Psoas muscle (tissue), 8 donors: ENCODE data around the gene ACOXL. TPM values are rescaled to one million over a fixed set of nuclear protein-coding genes. Genes with fewer than 3 reads are reported as not detected.

Source experiments
- ATAC-seq, 4 donors: fragments of 200-7000 bp; cut with Tn5 transposase; one replicate each; pipeline ENCODE4 v1.9.1; 2020; ENCODE audit warnings: moderate library complexity in 3 of 4, mild to moderate bottlenecking in 2 of 4
- DNase-seq, 2 donors: peaks; one replicate each; pipeline ENCODE4 v3.0.0-alpha.2; 2020
- H3K27ac ChIP-seq: fragments of 200-600 bp; one replicate; pipeline ENCODE4 v1.8.0; 2022
- H3K27me3 ChIP-seq, 3 donors: fragments of 200-600 bp in 1 of 3; one replicate each; pipeline versions ENCODE4 v1.6.1 to v1.8.0; 2013 to 2022; ENCODE audit warnings: low read length in 2 of 3, mild to moderate bottlenecking in 2 of 3, moderate library complexity in 1 of 3; ENCODE audit not compliant: insufficient read depth in 3 of 3
- H3K36me3 ChIP-seq, 2 donors: fragments of 200-600 bp in 1 of 2; one replicate each; pipeline versions ENCODE4 v1.6.1 to v1.8.0; 2013 to 2022; ENCODE audit warnings: low read depth in 1 of 2, mild to moderate bottlenecking in 1 of 2, moderate library complexity in 1 of 2; ENCODE audit not compliant: insufficient read depth in 1 of 2
- H3K4me1 ChIP-seq: fragments of 200-600 bp; one replicate; pipeline ENCODE4 v1.8.0; 2022
- H3K4me3 ChIP-seq: fragments of 200-600 bp; one replicate; pipeline ENCODE4 v1.8.0; 2022; ENCODE audit warnings: mild to moderate bottlenecking
- H3K9me3 ChIP-seq: fragments of 200-600 bp; one replicate; pipeline ENCODE4 v1.8.0; 2022
- WGBS, 3 donors: extraction: QIAGEN DNeasy Blood & Tissue Kit; methylation state at CpG; one replicate each; pipeline versions ENCODE4 v1.1.6 to v1.1.7; 2013; 5-methylcytosine and 5-hydroxymethylcytosine counted together
- intact Hi-C, 2 donors: fragments of 100-400 bp; cut with DNase I; formaldehyde crosslinking; loops; one replicate each; pipeline versions ENCODE4 v1.11.0 to v1.14.2; 2022
- polyA plus RNA-seq, 3 donors: library from polyadenylated mRNA; stranded (reverse); fragments of 200-250 nt; gene quantifications; one replicate each; pipeline ENCODE4 v1.2.3, GENCODE V29; 2013
- total RNA-seq, 4 donors: library from RNA; stranded (reverse); fragmentation: NEBNext Ultra II Directional in 2 of 4; extraction: Animal tissue kit (Norgen Biotek cat#: 25700) in 2 of 4; gene quantifications; one replicate each; pipeline versions ENCODE4 v1.2.1 to v1.2.4, GENCODE V29; 2021 to 2023
- TF ChIP-seq, protein P1 (sequence below): fragments of 200-600 bp; IDR thresholded peaks from one replicate; pipeline ENCODE4 v1.8.0; 2022; ENCODE audit warnings: antibody characterized with exemption
- donor health status: healthy with polysubstance abuse.
- donor health status: DM: no; HTN: no; CAD: no; lungs with moderate emphysema.
- donor health status: Bipolar disorder and iron deficiency.
- donor health status: healthy.
- donor health status: DM: yes; HTN: yes; CAD: no.
- donor health status: DM: no; HTN: no; CAD: no.
- donor health status: DM: no; HTN: no; CAD: no.
- donor health status: DM: yes; HTN: yes; CAD: no.

The ACOXL gene
- total and polyA plus RNA-seq, 7 donors: 0.01 TPM; not detected in 6

DNA sequence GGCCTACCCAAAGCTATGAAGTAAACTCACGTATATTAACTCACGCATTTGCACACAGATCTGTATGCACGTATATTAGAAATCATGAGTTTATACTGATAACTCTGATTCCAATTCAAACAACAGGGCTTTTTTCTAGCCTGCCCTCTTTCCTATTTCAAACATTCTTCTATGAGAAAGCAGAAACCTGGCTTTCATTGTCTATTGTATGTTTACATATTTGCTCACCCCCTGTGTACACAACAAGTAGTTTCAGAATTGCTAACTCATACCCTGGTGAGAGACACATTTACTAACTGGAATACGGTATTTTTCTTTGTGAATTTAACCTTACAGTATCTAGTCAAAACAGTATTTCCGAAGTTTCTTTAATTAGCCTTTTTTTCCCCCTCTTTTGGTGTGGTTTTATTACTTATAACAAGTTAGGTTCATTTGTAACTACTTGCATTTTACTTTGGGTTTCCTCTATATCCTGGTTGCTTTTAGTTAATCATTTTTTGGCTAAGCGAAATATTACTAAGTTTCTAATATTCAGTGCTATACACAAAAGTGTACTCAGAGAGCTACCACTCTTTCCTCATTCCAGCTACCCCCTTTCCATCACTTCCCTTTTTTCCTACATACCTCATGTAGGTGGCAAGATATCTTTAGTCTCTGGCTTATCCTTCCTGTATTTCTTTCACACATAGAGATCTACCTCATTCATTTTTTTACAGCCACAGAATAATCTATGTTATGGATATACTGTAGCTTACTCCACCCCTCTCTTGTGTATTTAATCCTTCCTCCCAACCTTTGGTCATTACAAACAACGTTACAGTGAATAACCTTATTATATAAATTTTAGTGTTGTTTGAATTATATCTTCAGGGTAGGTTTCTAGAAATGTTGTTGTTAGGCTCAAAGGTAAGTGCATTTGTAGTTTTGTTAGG lies 275.6 kb downstream of the ACOXL start:
- DNase-seq (no peak), ATAC-seq (no peak)
- no peaks in the 10 kb centered on the region for H3K27me3 ChIP-seq
- H3K36me3 ChIP-seq: no peaks in the 10 kb centered on the region
- H3K27ac ChIP-seq: no peak overlapping the region
- no peaks in the 10 kb centered on the region for H3K4me1 ChIP-seq
- WGBS, 3 donors: 80 to 93% (median 92%) methylated on average over 7 of the region's 7 CpGs
- TF ChIP-seq, protein P1, sequence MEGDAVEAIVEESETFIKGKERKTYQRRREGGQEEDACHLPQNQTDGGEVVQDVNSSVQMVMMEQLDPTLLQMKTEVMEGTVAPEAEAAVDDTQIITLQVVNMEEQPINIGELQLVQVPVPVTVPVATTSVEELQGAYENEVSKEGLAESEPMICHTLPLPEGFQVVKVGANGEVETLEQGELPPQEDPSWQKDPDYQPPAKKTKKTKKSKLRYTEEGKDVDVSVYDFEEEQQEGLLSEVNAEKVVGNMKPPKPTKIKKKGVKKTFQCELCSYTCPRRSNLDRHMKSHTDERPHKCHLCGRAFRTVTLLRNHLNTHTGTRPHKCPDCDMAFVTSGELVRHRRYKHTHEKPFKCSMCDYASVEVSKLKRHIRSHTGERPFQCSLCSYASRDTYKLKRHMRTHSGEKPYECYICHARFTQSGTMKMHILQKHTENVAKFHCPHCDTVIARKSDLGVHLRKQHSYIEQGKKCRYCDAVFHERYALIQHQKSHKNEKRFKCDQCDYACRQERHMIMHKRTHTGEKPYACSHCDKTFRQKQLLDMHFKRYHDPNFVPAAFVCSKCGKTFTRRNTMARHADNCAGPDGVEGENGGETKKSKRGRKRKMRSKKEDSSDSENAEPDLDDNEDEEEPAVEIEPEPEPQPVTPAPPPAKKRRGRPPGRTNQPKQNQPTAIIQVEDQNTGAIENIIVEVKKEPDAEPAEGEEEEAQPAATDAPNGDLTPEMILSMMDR: no peak
- no peak overlapping the region for H3K4me3 ChIP-seq
- no peaks in the 10 kb centered on the region for H3K9me3 ChIP-seq
- intact Hi-C loops: no loop called here

DNA sequence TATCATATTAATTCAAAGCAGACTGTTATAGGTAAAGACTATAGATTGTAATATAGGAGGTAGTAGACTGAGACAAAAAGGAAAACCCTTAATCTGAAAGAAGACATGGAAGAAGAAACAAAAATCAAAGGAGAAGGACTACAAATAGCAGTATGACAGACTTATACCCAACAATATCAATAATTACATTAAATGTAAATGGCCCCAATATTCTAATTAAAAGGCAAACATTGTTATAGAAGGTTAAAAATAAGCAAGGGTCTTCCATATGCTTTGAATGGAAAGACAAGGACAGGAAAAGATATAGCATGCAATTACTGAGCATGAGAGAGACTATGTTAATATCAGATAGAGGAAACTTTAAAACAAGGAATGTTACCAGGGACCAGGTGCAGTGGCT lies 278.8 kb downstream of the ACOXL start:
- Histone ChIP-seq H3K4me1 (no peaks in the 10 kb centered on the region), H3K36me3 (no peaks in the 10 kb centered on the region), H3K27me3 (no peaks in the 10 kb centered on the region), H3K27ac (no peak overlapping the region), H3K9me3 (peaks cover 10% of the 10 kb centered on the region), H3K4me3 (no peak overlapping the region)
- DNase-seq: no peak
- TF ChIP-seq, protein P1: no peak
- no peak for ATAC-seq
- intact Hi-C loops: no loop called here

DNA sequence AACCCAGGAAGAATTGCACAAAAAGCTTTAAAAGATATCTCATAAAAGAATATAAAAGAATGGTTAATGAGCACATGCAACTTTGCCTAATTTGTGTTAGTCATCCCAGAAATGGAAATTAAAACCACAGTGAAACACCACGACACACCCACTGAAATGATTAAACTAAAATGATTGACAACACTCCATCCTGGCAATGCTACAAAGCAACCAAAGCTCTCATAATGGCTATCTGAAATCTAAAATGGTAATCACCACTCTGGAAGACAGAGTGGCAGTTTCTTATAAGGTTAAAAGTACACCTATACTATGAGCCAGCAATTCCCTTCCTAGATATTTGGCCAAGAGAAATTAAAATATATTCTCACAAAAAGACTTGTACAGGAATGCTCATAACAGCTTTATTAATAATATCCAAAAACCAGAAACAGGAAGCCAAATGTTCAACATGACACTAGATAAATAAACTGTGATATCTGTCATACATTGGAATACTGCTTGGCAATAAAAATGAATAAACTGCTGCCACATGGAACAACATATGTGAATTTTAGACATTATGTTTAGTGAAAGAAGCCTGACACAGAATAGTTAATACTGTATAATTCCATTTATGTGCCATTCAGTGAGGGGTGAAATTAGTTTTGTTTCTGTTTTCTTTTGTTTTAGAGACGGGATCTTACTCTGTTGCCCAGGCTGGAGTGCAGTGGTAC lies 283.1 kb downstream of the ACOXL start:
- TF ChIP-seq, protein P1: no peak
- no peak overlapping the region for H3K4me3 ChIP-seq
- intact Hi-C loops: no loop called here
- WGBS, 3 donors: 76 to 78% (median 77%) methylated on average over 2 of the region's 2 CpGs
- peaks cover 10% of the 10 kb centered on the region for H3K9me3 ChIP-seq
- no peaks in the 10 kb centered on the region for H3K27me3 ChIP-seq
- H3K36me3 ChIP-seq: no peaks in the 10 kb centered on the region
- no peak overlapping the region for H3K27ac ChIP-seq
- H3K4me1 ChIP-seq: no peaks in the 10 kb centered on the region
- no peak for ATAC-seq
- DNase-seq: no peak

DNA sequence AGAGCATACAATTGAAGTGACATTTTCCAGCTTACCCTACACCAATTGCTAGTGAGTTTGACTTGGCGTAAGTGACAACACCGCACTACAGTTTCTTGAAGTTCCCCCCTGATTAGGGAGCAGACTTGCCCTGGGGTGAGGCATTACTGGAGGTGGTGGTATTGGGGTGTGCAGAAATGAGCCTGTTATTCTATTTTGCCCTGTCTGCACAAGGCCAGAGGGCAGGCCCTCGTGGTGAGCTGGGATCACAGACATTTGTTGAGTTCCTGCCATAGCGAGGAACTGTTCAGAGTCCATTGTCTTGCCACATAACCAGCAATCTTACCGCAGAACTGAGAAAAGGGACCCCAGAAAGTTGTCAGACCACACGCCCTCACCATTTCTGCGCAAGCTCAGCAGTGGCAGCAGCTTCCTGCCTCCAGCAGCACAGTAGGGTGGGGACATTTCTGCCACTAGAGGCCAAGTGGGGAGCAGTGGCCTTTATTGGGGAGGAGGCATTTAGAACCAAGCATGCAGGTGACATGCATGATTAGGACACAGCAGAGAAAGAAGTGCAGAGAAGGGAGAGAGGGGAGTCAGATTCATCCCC lies 284.8 kb downstream of the ACOXL start:
- no peak overlapping the region for H3K27ac ChIP-seq
- H3K4me3 ChIP-seq: no peak overlapping the region
- no peaks in the 10 kb centered on the region for H3K27me3 ChIP-seq
- 89 to 91% (median 91%) methylated on average over 7 of the region's 7 CpGs for WGBS, 3 donors
- intact Hi-C loops: no loop called here
- no peaks in the 10 kb centered on the region for H3K36me3 ChIP-seq
- peaks cover 10% of the 10 kb centered on the region for H3K9me3 ChIP-seq
- TF ChIP-seq, protein P1: no peak
- ATAC-seq (no peak), DNase-seq (no peak)
- no peaks in the 10 kb centered on the region for H3K4me1 ChIP-seq
